SH-SY5Y (cell line): ENCODE results near the gene DEPDC7.

Experiments used
- GATA2 ChIP-seq: IDR thresholded peaks from 2 replicates; pipeline ENCODE4 v1.6.1; 2011; ENCODE audit warnings: mild to moderate bottlenecking, low read depth, low read length
- GATA3 ChIP-seq: IDR thresholded peaks from 2 replicates; pipeline ENCODE4 v1.6.1; 2011; ENCODE audit warnings: low read depth, mild to moderate bottlenecking, low read length, moderate library complexity

DNA sequence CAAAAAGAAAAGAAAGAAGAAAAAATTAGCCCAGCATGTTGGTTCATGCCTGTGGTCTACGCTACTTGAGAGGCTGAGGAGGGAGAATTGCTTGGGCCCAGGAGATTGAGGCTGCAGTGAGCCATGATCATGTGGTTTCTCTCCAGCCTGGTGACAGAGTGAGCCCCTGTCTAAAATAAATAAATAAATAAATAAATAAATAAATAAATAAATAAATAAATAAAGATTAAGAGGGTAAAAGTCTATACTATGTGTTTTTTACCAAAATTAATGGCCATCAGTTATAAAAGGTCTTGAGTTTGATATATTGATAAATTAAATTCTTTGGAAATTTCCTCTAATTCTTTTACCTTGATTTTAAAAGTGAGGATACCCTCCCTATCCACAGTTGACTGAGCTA lies 25.2 kb upstream of the DEPDC7 start:
- no peak for TF ChIP-seq GATA2
- TF ChIP-seq GATA3, result no peak
